DND-41 (cell line): ENCODE data around the gene ATP13A4.

Experiments
- EZH2 ChIP-seq: IDR thresholded peaks from 3 replicates; pipeline ENCODE4 v1.6.1; 2012; ENCODE audit warnings: borderline replicate concordance, low read depth, mild to moderate bottlenecking, moderate library complexity, low read length, inconsistent platforms; ENCODE audit not compliant: severe bottlenecking
- TF ChIP-seq, protein P1 (sequence below): IDR thresholded peaks from 2 replicates; pipeline ENCODE4 v1.5.1; 2012; ENCODE audit warnings: borderline replicate concordance, low read length, moderate library complexity, mild to moderate bottlenecking; ENCODE audit not compliant: poor library complexity, severe bottlenecking; ENCODE audit errors: extremely low read depth

DNA sequence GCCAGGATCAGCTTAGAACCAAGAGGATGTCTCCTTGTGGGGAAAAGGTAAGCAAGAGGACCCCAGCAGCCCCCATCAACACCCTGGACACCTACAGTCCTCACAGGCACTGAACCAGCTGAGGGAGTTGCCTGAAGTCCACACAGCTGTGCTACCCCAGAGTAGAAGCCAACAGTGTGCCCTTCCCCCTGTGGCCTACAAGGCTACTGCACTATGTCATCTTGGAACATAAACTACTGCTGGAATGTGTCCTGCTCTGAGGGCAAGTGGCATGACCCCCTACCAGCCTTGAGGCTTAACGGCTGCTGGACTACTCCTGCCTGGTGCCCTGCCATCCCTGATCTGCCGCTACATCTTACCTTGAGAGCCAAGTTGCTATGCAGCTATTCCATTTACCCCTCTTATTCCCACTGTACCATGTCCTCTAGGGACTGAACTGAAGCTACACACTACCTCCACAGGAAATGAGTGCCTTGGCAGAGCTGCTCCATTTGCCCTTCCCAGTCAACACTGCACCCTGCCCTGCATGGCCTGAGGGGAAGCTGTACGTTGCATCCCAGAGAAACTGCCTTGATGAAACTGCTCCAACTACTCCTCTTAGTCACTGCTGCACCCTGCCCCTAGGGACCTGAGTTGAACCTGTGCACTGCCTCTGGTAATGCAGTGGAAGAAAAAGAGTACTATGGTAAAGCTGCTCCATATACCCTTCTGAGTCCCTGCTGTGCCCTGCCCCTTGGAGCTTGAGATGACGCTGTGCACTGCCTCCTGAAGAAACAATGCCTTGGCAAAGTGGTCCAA lies 135.9 kb downstream of the ATP13A4 start:
- TF ChIP-seq, protein P1, sequence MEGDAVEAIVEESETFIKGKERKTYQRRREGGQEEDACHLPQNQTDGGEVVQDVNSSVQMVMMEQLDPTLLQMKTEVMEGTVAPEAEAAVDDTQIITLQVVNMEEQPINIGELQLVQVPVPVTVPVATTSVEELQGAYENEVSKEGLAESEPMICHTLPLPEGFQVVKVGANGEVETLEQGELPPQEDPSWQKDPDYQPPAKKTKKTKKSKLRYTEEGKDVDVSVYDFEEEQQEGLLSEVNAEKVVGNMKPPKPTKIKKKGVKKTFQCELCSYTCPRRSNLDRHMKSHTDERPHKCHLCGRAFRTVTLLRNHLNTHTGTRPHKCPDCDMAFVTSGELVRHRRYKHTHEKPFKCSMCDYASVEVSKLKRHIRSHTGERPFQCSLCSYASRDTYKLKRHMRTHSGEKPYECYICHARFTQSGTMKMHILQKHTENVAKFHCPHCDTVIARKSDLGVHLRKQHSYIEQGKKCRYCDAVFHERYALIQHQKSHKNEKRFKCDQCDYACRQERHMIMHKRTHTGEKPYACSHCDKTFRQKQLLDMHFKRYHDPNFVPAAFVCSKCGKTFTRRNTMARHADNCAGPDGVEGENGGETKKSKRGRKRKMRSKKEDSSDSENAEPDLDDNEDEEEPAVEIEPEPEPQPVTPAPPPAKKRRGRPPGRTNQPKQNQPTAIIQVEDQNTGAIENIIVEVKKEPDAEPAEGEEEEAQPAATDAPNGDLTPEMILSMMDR: no peak
- no peak for TF ChIP-seq EZH2
